Measurements from ENCODE around the gene RAB1A.
"Not testable (repeated sequence)": the region's sequence is repeated elsewhere in the genome, so short reads cannot be mapped to it uniquely, and the experiment has no call there.

The RAB1A gene

DNA sequence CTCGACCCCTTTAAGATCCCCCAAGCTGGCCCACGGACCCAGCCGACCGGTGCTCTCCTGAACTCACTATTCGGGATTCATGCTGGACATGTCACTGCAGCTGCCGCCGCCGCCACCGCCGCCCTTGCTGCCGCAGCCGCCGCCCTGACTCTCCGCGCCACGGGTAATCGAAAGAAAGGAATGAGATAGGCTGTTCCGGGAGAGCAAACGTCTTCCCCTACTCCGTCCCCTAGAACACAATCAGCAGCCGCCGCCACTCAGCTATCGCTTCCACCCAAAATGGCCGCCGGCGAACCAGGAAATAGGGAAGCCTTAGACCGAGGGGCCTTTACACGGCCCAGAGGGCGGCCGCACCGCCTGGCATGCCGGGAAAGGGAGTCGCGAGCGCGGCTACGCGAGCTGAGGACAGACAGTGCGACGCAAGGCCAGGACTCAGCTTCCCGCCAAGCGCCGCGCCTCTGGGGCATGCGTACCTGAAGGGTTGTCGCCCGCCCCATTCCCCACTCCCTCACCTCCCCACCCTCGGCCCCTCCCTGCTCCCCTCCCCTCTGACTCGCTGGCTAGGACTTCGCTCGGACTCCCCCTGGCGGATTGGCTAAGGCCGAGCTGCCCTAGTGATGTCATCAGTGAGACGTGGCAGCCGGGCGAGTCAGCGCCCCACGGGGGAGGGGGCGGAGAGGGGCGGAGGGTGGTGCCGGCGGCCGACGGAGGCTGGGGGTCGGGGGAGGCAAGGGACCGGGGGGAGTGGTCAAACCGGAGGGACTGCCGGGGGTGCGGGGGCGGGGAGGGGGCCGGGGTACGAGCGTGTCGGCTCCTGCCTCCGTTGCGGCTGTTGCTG is at the start of gene RAB1A:
Gene RAB1A, minus strand, starts transcription at position 281 of the 838 bp plus-strand sequence. Its CDS starts 191 bp downstream, at position 90.
- peak; percentile 99 for DNase-seq (ENCODE audit: low read depth, low spot score)

DNA sequence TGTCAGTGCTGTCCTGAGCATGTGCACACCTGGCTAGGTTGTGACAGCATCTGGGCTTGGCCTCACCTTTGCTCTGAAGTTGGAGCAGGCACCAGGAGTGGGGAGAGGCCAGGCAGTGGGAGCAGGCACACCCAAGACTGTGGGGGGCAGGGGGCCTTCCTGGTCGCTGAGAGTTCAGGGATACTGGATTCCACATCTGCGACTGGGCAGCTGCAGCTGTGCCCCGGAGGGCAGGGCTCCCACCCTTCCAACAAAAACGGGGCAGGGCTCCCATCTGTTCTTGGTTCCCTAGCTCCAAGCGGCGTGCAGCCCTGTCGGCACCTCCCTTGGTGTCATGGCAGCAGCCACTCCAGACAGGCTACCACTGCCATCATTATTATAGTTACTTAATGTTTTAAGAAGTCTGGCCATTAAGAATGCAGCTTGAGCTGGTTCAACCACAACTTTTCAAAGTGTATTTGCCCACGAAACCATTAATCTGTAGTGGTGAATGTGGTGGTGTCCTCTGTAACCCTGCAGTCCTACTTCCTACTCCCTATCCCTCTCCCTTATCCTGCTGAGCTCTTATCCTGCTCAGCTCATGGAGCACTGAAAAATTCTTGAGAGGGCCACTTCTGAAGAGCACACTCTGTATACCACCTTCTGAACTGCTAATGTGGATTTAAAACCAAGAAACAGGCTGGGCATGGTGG is 48.0 kb upstream of the RAB1A start:
- DNase-seq (ENCODE audit: low read depth, low spot score) = no peak

DNA sequence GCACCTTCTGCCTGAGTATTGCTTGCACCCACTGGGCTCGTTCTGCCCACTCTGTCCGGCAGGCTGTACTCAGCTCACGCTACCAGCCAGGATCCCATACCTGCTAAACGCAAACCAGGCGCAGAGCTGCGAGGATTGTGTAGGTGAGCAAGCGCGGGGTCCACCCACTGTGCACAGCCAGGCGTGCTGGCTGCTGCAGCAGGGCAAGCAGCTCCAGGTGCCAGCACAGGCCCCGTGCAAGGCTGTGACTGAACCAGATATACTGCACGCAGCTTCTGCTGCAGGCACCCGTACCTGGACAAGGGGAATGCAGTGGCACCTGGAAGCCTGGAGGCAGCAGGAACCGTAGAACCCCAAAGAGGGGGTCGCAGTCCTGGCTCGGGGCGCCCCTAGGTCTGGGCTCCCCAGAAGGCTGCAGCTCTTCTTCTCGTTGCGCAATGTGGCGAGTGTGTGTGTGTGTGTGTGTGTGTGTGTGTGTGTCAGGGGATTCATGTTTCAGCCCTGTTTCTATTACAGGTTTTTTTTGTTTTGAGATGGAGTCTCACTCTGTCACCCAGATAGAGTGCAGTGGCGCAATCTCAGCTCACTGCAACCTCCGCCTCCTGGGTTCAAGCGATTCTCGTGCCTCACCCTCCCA is 46.1 kb upstream of the RAB1A start:
- no peak for DNase-seq (ENCODE audit: low read depth, low spot score)

GRCh38 chr2:65174031-65174430 is 44.1 kb upstream of the RAB1A start:
- not testable (repeated sequence) for DNase-seq (ENCODE audit: low read depth, low spot score)

DNA sequence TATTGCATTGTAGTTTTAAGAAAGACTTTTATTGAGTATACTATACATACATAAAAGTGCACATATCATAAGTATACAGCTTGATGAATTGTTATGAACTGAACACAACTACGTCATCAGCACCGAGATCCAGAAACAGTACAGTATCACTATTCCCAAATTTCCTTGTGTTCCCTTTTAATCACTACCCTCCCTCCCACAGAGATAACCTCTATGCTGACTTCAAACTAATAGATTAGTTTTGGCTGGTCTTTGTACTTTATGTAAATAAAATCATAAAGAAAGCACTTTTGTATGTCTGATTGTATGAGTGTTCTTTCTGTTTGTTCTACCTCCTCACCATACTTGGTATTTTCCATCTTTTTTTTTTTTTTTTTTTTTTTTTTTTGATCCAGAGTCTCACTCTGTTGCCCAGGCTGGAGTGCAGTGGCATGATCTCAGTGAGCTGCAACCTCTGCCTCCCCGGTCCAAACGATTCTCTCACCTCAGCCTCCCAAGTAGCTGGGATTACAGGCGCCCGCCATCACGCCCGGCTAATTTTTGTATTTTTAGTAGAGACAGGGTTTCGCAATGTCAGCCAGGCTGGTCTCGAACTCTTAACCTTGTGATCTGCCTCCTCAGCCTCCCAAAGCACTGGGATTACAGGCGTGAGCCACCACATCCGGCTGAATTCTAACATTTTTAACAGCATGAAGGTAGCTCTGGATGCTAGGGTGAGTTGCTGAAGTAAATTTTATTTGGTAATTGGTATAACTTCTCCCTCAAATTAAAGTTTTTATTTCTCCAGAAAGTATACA is 43.3 kb upstream of the RAB1A start:
- no peak for DNase-seq (ENCODE audit: low read depth, low spot score)

- DNase-seq (ENCODE audit: low read depth, low spot score) = not testable (repeated sequence)
These were observed 40.9 kb upstream of the RAB1A start for GRCh38 chr2:65170611-65171477.

- DNase-seq (ENCODE audit: low read depth, low spot score) = no peak
These were observed 39.8 kb upstream of the RAB1A start for GRCh38 chr2:65169760-65170136.

DNA sequence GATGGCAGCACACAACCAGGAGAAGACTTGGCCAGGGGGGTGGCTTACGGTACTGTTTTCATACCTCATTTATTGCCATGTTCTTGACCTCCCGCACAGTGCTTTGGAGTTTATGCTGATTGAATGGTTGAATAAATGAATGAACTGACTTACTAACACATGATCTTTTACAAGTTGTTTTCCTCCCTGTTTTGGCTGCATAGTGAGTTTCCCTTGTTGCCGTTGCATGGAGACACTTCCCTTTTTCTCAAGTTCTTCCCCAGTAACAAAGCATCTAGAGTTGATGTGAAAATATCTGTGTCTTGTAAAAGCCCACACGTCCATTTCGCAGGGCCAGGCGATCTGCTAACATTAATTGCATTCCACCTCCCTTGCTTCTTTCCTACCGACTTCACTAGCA is 35.7 kb upstream of the RAB1A start:
- no peak for DNase-seq (ENCODE audit: low read depth, low spot score)

DNA sequence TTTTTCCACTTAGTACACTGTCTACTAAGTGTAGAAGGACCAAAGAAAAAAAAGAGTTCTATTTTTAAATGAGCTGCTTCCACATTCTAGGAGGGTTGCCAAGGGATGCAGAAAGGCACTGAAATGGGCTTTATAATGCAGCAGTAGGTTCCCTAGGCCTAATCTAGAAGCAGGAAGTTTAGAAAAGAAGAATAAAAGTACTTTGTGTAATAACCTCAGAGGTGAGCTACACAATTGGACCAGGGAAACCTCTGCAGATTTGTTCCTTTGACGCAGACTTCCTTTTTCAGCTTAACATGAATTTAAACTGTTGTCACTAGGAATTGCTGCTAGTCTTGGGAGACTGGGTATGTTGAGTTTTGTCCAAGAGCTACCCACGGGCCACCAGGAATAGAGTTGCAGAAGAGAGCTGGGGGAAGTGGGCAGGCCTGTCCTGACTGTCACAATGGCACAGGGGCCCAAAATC is 34.6 kb upstream of the RAB1A start:
- DNase-seq (ENCODE audit: low read depth, low spot score) = no peak

- DNase-seq (ENCODE audit: low read depth, low spot score) = peak; percentile 53
These were observed 31.7 kb upstream of the RAB1A start for GRCh38 chr2:65161551-65162100.

- DNase-seq (ENCODE audit: low read depth, low spot score) = no peak
These were observed 30.0 kb upstream of the RAB1A start for GRCh38 chr2:65159906-65160305.

DNA sequence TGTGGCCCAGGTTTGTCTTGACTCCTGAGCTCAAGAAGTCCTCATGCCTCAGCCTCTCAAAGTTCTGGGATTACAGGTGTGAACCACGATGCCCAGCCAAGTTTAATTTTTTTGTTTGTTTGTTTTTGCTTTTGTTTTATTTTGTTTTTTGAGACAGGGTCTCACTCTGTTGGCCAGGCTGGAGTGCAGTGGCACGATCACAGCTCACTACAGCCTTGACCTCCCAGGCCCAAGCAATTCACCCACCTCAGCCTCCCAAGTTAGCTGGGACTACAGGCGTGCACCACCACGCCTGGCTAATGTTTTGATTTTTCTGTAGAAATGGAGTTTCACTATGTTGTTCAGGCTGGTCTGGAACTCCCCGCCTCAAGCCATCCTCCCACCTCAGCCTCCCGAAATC is 29.4 kb upstream of the RAB1A start:
- DNase-seq (ENCODE audit: low read depth, low spot score) = no peak

DNA sequence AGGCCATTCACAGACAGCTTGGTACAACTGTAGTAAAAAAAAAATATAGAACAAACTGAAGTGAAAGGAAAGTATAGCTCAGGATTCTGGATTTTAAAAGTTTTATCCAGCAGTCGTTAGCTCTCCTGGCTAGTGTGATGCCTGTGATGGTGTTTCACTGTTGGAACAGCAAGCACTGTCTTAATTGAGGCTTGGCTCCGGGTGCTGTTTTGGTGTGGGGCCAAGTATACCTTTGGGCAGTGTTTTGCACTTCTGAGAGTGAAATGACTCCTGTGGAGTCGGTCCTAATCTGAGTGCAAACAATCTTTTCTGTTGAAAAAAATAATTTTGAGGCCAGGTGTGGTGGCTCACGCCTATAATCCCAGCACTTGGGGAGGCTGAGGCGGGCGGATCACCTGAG is 28.7 kb upstream of the RAB1A start:
- DNase-seq (ENCODE audit: low read depth, low spot score) = no peak

DNA sequence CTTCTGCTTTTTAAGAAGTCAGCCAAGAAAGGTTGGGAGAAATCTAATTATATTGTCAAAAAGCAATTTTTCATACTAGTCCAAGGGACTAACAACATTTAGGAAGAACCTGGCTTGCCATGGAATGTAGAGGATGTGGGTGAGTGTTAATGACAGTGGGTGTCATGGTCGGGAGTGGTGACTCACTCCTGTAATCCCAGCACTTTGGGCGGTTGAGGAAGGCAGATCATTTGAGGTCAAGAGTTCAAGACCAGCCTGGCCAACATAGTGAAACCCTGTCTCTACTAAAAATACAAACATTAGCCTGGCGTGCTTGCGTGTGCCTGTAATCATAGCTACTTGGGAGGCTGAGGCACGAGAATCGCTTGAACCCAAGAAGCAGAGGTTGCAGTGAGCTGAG is 27.9 kb upstream of the RAB1A start:
- not testable (repeated sequence) for DNase-seq (ENCODE audit: low read depth, low spot score)

DNA sequence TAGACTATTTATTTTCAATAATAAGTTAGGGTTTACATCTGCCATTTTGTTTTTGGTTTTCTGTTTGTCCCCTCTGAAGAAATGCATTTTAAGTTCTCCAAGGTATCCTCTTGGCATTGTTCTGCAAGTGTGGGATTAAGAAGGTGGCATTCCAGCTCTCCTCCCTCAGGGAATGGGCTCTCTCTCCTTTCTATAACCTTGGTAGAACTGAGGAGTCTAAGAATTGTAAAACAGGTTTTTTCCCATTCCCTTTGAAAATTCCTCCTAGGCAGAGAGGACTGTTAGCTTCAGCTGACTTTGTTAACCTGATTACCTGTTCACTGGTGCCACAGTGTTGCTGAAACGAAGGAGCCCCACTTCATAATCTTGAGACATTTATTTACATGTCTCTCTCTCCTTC is 26.1 kb upstream of the RAB1A start:
- peak; percentile 65 for DNase-seq (ENCODE audit: low read depth, low spot score)

- no peak for DNase-seq (ENCODE audit: low read depth, low spot score)
These were observed 23.6 kb upstream of the RAB1A start for GRCh38 chr2:65153515-65153914.

- no peak for DNase-seq (ENCODE audit: low read depth, low spot score)
These were observed 16.2 kb upstream of the RAB1A start for GRCh38 chr2:65146078-65146477.

DNA sequence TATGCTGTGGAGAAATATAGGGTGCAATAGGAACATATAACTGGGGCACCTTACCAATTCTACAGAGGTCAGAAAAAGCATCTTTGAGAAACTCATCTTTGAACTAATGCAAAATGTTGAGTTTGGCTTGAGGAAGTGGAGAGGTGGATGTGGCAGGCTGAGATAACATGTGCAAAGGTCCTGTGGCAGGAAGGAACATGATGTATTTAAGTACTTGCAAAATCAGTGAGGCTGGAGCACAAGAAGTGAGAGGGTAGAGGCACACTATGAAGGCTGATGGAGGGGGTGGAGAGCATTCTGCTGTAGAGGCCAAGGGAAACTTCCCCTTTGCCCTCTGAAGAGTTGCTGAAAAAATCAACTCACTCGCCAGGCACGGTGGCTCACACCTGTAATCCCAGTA is 14.7 kb upstream of the RAB1A start:
- DNase-seq (ENCODE audit: low read depth, low spot score) = no peak

GRCh38 chr2:65142515-65142914 is 12.6 kb upstream of the RAB1A start:
- no peak for DNase-seq (ENCODE audit: low read depth, low spot score)

DNA sequence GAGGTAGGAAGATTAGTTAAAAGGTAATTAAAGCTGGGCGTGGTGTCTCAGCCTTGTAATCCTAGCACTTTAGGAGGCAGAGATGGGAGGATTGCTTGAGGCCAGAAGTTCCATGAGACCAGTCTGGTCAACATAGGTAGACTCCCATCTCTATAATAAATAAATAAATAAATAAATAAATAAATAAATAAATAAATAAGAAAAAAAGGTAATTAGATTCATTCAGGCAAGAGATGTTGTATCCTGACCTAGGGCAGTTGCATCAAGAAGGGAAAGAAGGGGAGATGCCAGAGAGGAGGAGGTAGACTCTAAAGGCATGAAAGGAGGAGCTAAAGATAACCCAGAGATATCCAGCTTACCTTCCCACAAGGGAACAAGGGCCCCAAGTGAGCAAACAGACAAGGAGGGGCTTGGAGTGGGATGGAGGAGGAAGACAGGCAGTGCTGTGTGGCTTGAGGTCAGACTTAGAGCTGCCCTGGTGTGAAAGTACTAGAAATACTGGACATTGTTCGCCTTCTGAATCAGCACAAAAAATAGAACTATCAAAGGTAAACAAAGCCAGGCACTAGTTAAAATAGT is 7.4 kb upstream of the RAB1A start:
- no peak for DNase-seq (ENCODE audit: low read depth, low spot score)

All from ELF-1 (cell line).